H1 (cell line): ENCODE results near the gene NFAT5.

ENCODE experiments used
- EP300 ChIP-seq, 2 experiments: IDR thresholded peaks; 1 replicate in 1 of 2; 2 replicates in 1 of 2; pipeline ENCODE4 v1.6.1; 2011 to 2012; ENCODE audit warnings: low read depth in 2 of 2, low read length in 2 of 2, mild to moderate bottlenecking in 2 of 2, borderline replicate concordance in 1 of 2, inconsistent platforms in 1 of 2, moderate library complexity in 1 of 2
- RBBP5 ChIP-seq: IDR thresholded peaks from 2 replicates; pipeline ENCODE4 v1.7.1; 2012; ENCODE audit warnings: low read depth, mild to moderate bottlenecking, inconsistent platforms, low read length, moderate library complexity, borderline replicate concordance

GRCh38 chr16:69711115-69711740 is 145.5 kb downstream of the NFAT5 start:
- TF ChIP-seq EP300 (IDR thresholded peaks at IDR 0.05; ENCODE audit: borderline replicate concordance in 1 of 2, low read depth in 2 of 2, low read length in 2 of 2) (no peak), RBBP5 (no peak)
